HUES6 (cell line): Measurements from ENCODE around the gene CFAP54.

Experiments used
- H3K27ac ChIP-seq: 2 replicates; pipeline ENCODE4 v1.7.0; 2013; ENCODE audit warnings: low read depth, mild to moderate bottlenecking, low read length, inconsistent platforms
- H3K27me3 ChIP-seq: 2 replicates; pipeline ENCODE4 v1.6.1; 2013; ENCODE audit warnings: low read length; ENCODE audit not compliant: control insufficient read depth, insufficient read depth
- H3K36me3 ChIP-seq: 2 replicates; pipeline ENCODE4 v1.6.1; 2013; ENCODE audit warnings: low read length; ENCODE audit not compliant: control insufficient read depth, insufficient read depth
- H3K4me1 ChIP-seq: 2 replicates; pipeline ENCODE4 v1.6.1; 2013; ENCODE audit warnings: low read length; ENCODE audit not compliant: control insufficient read depth, insufficient read depth
- H3K4me3 ChIP-seq: 2 replicates; pipeline ENCODE4 v1.5.1; 2013; ENCODE audit warnings: low read depth, low read length
- H3K9ac ChIP-seq: one replicate; pipeline ENCODE4 v1.6.1; 2013; ENCODE audit warnings: mild to moderate bottlenecking, low read length
- H3K9me3 ChIP-seq: 2 replicates; pipeline ENCODE4 v1.6.1; 2013; ENCODE audit warnings: low read depth, low read length; ENCODE audit not compliant: control insufficient read depth, insufficient read depth

The CFAP54 gene

GRCh38 chr12:96516472-96517430, 27.4 kb downstream of the CFAP54 start:
- no peak overlapping the region for H3K4me3 ChIP-seq

DNA sequence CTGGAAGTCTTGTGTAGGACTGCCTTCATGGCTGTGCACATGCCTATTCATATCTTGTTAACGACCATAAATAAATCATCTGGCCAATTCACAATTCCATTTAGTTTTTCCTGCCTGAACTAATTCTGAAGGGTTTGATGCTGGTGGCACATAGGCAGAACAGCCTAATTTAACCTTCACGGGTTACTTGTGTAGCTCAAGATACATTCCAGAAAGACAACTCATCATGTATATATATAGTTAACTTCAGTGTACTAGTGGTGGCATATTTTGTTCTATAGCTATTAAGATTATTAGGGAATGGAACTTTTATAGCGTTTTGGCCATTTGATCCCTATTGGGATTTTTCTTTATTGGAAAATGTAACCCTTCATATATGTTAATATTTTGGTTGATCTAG, 31.4 kb downstream of the CFAP54 start:
- H3K9ac ChIP-seq, result no peak overlapping the region
- H3K36me3 ChIP-seq, result no peaks in the 10 kb centered on the region
- H3K27me3 ChIP-seq, result no peaks in the 10 kb centered on the region
- no peaks in the 10 kb centered on the region for H3K9me3 ChIP-seq
- no peak overlapping the region for H3K4me3 ChIP-seq
- no peak overlapping the region for H3K27ac ChIP-seq
- H3K4me1 ChIP-seq, result peaks cover 17% of the 10 kb centered on the region

More at GRCh38 chr12:96516472-96517430, 27.4 kb downstream of the CFAP54 start:
- no peak overlapping the region for H3K9ac ChIP-seq
- H3K27ac ChIP-seq, result no peak overlapping the region
- peaks cover 11% of the 10 kb centered on the region for H3K4me1 ChIP-seq
- H3K27me3 ChIP-seq, result no peaks in the 10 kb centered on the region
- H3K36me3 ChIP-seq, result no peaks in the 10 kb centered on the region
- H3K9me3 ChIP-seq, result no peaks in the 10 kb centered on the region

GRCh38 chr12:96521895-96522682, 32.7 kb downstream of the CFAP54 start:
- peak overlapping the region; percentile 7; the same call in 1 of the 2 replicates for H3K27ac ChIP-seq
- no peaks in the 10 kb centered on the region for H3K9me3 ChIP-seq
- no peak overlapping the region for H3K4me3 ChIP-seq
- H3K9ac ChIP-seq, result no peak overlapping the region
- peaks cover 17% of the 10 kb centered on the region for H3K4me1 ChIP-seq
- no peaks in the 10 kb centered on the region for H3K36me3 ChIP-seq
- no peaks in the 10 kb centered on the region for H3K27me3 ChIP-seq

- no peaks in the 10 kb centered on the region for H3K9me3 ChIP-seq
- H3K36me3 ChIP-seq, result no peaks in the 10 kb centered on the region
- H3K4me1 ChIP-seq, result peaks cover 17% of the 10 kb centered on the region
- no peak overlapping the region for H3K27ac ChIP-seq
- no peak overlapping the region for H3K4me3 ChIP-seq
- H3K9ac ChIP-seq, result no peak overlapping the region
- H3K27me3 ChIP-seq, result no peaks in the 10 kb centered on the region
These were observed 33.3 kb downstream of the CFAP54 start for GRCh38 chr12:96522690-96523089.

DNA sequence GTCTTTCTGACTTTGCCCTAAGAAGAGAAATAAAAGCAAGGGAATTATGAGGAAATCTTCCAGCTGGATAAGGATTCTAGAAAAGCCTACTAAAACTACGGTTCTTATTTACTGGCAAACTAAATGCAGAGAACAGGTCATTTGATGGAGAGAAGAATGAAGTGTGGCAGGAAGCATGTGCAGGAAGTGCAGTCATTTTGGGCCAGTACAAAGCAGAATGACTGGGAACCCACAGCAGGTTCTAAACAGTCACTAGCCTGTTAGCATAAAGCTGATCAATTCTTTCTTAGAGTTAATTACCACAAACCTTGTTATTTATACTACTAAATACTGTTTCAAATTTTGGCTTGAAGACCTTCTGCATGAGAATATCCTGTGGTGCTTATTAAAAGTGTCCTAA, 36.7 kb downstream of the CFAP54 start:
- Histone ChIP-seq H3K27ac (no peak overlapping the region), H3K9ac (no peak overlapping the region), H3K4me1 (peaks cover 17% of the 10 kb centered on the region), H3K9me3 (no peaks in the 10 kb centered on the region), H3K27me3 (no peaks in the 10 kb centered on the region), H3K4me3 (no peak overlapping the region), H3K36me3 (no peaks in the 10 kb centered on the region)

GRCh38 chr12:96529912-96530311, 40.5 kb downstream of the CFAP54 start:
- H3K27me3 ChIP-seq, result no peaks in the 10 kb centered on the region
- H3K4me3 ChIP-seq, result no peak overlapping the region
- no peaks in the 10 kb centered on the region for H3K36me3 ChIP-seq
- no peaks in the 10 kb centered on the region for H3K9me3 ChIP-seq
- no peak overlapping the region for H3K9ac ChIP-seq
- no peak overlapping the region for H3K27ac ChIP-seq
- no peaks in the 10 kb centered on the region for H3K4me1 ChIP-seq

- no peak overlapping the region for H3K9ac ChIP-seq
- no peak overlapping the region for H3K27ac ChIP-seq
- no peaks in the 10 kb centered on the region for H3K9me3 ChIP-seq
- no peaks in the 10 kb centered on the region for H3K27me3 ChIP-seq
- H3K4me1 ChIP-seq, result no peaks in the 10 kb centered on the region
- no peaks in the 10 kb centered on the region for H3K36me3 ChIP-seq
- no peak overlapping the region for H3K4me3 ChIP-seq
These were observed 45.0 kb downstream of the CFAP54 start for GRCh38 chr12:96534339-96534738.

- Histone ChIP-seq H3K4me3 (no peak overlapping the region), H3K9ac (no peak overlapping the region), H3K4me1 (no peaks in the 10 kb centered on the region), H3K27ac (no peak overlapping the region), H3K36me3 (no peaks in the 10 kb centered on the region), H3K9me3 (no peaks in the 10 kb centered on the region), H3K27me3 (no peaks in the 10 kb centered on the region)
These were observed 59.0 kb downstream of the CFAP54 start for GRCh38 chr12:96548384-96548783.

- H3K27me3 ChIP-seq, result no peaks in the 10 kb centered on the region
- H3K4me1 ChIP-seq, result no peaks in the 10 kb centered on the region
- H3K4me3 ChIP-seq, result no peak overlapping the region
- no peaks in the 10 kb centered on the region for H3K36me3 ChIP-seq
- H3K27ac ChIP-seq, result no peak overlapping the region
- no peaks in the 10 kb centered on the region for H3K9me3 ChIP-seq
- no peak overlapping the region for H3K9ac ChIP-seq
These were observed 60.0 kb downstream of the CFAP54 start for GRCh38 chr12:96549341-96549740.

DNA sequence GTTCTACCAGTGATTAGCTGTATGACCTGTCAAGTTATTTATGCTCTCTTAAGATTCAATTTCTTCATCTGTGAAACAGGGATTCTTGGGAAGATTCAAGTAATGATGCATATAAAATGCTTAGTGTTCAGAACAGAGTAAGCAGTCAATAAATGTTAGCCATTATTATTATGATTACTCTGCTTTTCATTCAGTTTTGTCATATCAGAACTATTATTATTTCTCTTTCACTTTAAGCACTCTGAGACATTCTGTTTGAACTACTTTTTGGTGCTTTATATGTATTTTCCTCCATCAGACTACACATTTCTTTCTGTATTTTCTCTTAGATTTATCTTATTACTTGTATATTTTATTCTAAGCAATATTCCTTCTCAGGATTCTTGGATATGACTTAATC, 81.2 kb downstream of the CFAP54 start:
- Histone ChIP-seq H3K4me1 (no peaks in the 10 kb centered on the region), H3K4me3 (no peak overlapping the region), H3K27ac (no peak overlapping the region), H3K36me3 (no peaks in the 10 kb centered on the region), H3K9ac (no peak overlapping the region), H3K27me3 (no peaks in the 10 kb centered on the region), H3K9me3 (no peaks in the 10 kb centered on the region)
